Adrenal gland (tissue), 5 donors: ENCODE data around the gene SLC10A3.

Experiments used
- CTCF ChIP-seq, 6 experiments: fragments of 450-650 bp in 4 of 6; fragments of 200-600 bp in 2 of 6; sonication (generic) in 1 of 6; IDR thresholded peaks; 1 replicate in 5 of 6; 2 replicates in 1 of 6; pipeline versions ENCODE4 v1.5.1 to v1.8.0; 2016 to 2021; ENCODE audit warnings: antibody characterized with exemption in 6 of 6, mild to moderate bottlenecking in 2 of 6, moderate library complexity in 1 of 6
- POLR2A ChIP-seq, 2 donors: fragments of 450-650 bp; IDR thresholded peaks; one replicate each; pipeline ENCODE4 v1.6.1; 2017; ENCODE audit warnings: antibody characterized with exemption in 2 of 2, mild to moderate bottlenecking in 2 of 2, moderate library complexity in 1 of 2
- donor health status: DM: no; HTN: no; CAD: no.

DNA sequence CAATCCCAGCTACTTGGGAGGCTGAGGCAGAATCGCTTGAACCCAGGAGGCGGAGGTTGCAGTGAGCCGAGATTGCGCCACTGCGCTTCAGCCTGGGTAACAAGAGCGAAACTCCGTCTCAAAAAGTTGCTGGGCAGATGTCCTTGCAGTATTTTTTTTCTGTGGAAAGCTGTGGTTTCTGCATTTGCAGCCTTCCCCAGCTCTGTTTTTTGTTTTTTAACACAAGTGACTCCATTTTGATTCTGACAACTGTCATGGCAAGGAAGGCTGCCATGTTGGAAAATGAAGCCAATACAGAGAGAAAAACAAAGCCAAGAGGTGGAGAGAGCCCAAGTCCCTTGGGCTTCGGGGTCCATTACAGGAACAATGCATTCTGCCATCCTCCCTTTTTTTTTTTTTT lies 11.7 kb upstream of the SLC10A3 start:
- TF ChIP-seq CTCF (IDR thresholded peaks at IDR 0.05), result no peak
- TF ChIP-seq POLR2A (IDR thresholded peaks at IDR 0.05), result no peak
